LHCN-M2 (cell line): ENCODE data around the gene EPOP. TPM values are rescaled to one million over a fixed set of nuclear protein-coding genes. Genes with fewer than 3 reads are reported as not detected.

Experiments used
- DNase-seq: peaks from one replicate; pipeline ENCODE4 v3.0.0-alpha.2; 2012; ENCODE audit warnings: low read depth
- total RNA-seq: library from RNA; depleted of rRNA; stranded (reverse); fragments of >200 nt; gene quantifications from 2 replicates; pipeline ENCODE4 v1.2.3, GENCODE V29; 2014

Gene EPOP
- total RNA-seq, 1 experiment from 2014 or later: 2.6 TPM

- peak; percentile 68 for DNase-seq
These were observed 31.2 kb upstream of the EPOP start for GRCh38 chr17:38705803-38706504.

GRCh38 chr17:38705523-38705802 is 30.7 kb upstream of the EPOP start:
- DNase-seq: no peak

- DNase-seq: peak; percentile 68
These were observed 30.1 kb upstream of the EPOP start, which contains the start of gene MLLT6 for GRCh38 chr17:38704606-38705522. MLLT6 (plus strand) TSS chr17:38705273; CDS start chr17:38705633, 360 bp downstream.

GRCh38 chr17:38703742-38704605 is 29.2 kb upstream of the EPOP start:
- no peak for DNase-seq

- no peak for DNase-seq
These were observed 28.4 kb upstream of the EPOP start for GRCh38 chr17:38702916-38703741.

- DNase-seq: peak; percentile 80
These were observed 27.6 kb upstream of the EPOP start for GRCh38 chr17:38702166-38702915.

GRCh38 chr17:38701504-38702165 is 26.9 kb upstream of the EPOP start:
- DNase-seq: peak; percentile 29

GRCh38 chr17:38698760-38699159 is 24.0 kb upstream of the EPOP start:
- DNase-seq: no peak

GRCh38 chr17:38697061-38697820 is 22.5 kb upstream of the EPOP start:
- no peak for DNase-seq

- no peak for DNase-seq
These were observed 19.1 kb upstream of the EPOP start for GRCh38 chr17:38693700-38694329.

- no peak for DNase-seq
These were observed 16.4 kb upstream of the EPOP start for GRCh38 chr17:38691154-38691553.

GRCh38 chr17:38690386-38690785 is 15.6 kb upstream of the EPOP start:
- no peak for DNase-seq

- no peak for DNase-seq
These were observed 12.5 kb upstream of the EPOP start for GRCh38 chr17:38687286-38687685.

- no peak for DNase-seq
These were observed 10.7 kb upstream of the EPOP start for GRCh38 chr17:38685491-38685890.

- DNase-seq: no peak
These were observed 6.3 kb upstream of the EPOP start for GRCh38 chr17:38681096-38681495.

- no peak for DNase-seq
These were observed 3.1 kb upstream of the EPOP start for GRCh38 chr17:38677819-38678218.

GRCh38 chr17:38676706-38677504 is 2.1 kb upstream of the EPOP start:
- peak; percentile 77 for DNase-seq
